Measurements from ENCODE around the gene MRPS27.

Gene MRPS27

GRCh38 chr5:72276219-72276752 lies 43.8 kb downstream of the MRPS27 start:
- H3K4me3 ChIP-seq (ENCODE audit: low read length): no peak overlapping the region
- TF ChIP-seq CTCF (IDR thresholded peaks at IDR 0.05; ENCODE audit: insufficient read depth, low read depth, low read length, missing control alignments): no peak
- DNase-seq (ENCODE audit: low read depth): no peak

- no peak for DNase-seq (ENCODE audit: low read depth)
- no peak overlapping the region for H3K4me3 ChIP-seq (ENCODE audit: low read length)
- no peak for TF ChIP-seq CTCF (IDR thresholded peaks at IDR 0.05; ENCODE audit: insufficient read depth, low read depth, low read length, missing control alignments)
These were observed 46.5 kb downstream of the MRPS27 start for GRCh38 chr5:72273547-72273946.

- TF ChIP-seq CTCF (IDR thresholded peaks at IDR 0.05; ENCODE audit: insufficient read depth, low read depth, low read length, missing control alignments): no peak
- H3K4me3 ChIP-seq (ENCODE audit: low read length): no peak overlapping the region
- no peak for DNase-seq (ENCODE audit: low read depth)
These were observed 47.6 kb downstream of the MRPS27 start for GRCh38 chr5:72272398-72272797.

- no peak for TF ChIP-seq CTCF (IDR thresholded peaks at IDR 0.05; ENCODE audit: insufficient read depth, low read depth, low read length, missing control alignments)
- no peak overlapping the region for H3K4me3 ChIP-seq (ENCODE audit: low read length)
- DNase-seq (ENCODE audit: low read depth): no peak
These were observed 48.3 kb downstream of the MRPS27 start for GRCh38 chr5:72271702-72272101.

- no peak for DNase-seq (ENCODE audit: low read depth)
- TF ChIP-seq CTCF (IDR thresholded peaks at IDR 0.05; ENCODE audit: insufficient read depth, low read depth, low read length, missing control alignments): no peak
- H3K4me3 ChIP-seq (ENCODE audit: low read length): no peak overlapping the region
These were observed 50.0 kb downstream of the MRPS27 start for GRCh38 chr5:72270037-72270436.

GRCh38 chr5:72269411-72269780 lies 50.6 kb downstream of the MRPS27 start:
- no peak for TF ChIP-seq CTCF (IDR thresholded peaks at IDR 0.05; ENCODE audit: insufficient read depth, low read depth, low read length, missing control alignments)
- no peak overlapping the region for H3K4me3 ChIP-seq (ENCODE audit: low read length)
- no peak for DNase-seq (ENCODE audit: low read depth)

- no peak overlapping the region for H3K4me3 ChIP-seq (ENCODE audit: low read length)
- TF ChIP-seq CTCF (IDR thresholded peaks at IDR 0.05; ENCODE audit: insufficient read depth, low read depth, low read length, missing control alignments): peak; percentile 80
- DNase-seq (ENCODE audit: low read depth): peak; percentile 81
These were observed 51.2 kb downstream of the MRPS27 start for GRCh38 chr5:72268753-72269410.
